OCI-LY7 (cell line): ENCODE results near the gene IGSF1.

Experiments used
- EZH2phosphoT487 ChIP-seq: fragments of 200-600 bp; sonication (generic); IDR thresholded peaks from 2 replicates; pipeline ENCODE4 v1.6.1; 2018; ENCODE audit warnings: low read depth, borderline replicate concordance, mild to moderate bottlenecking, mixed run types, antibody characterized with exemption, low read length, moderate library complexity, mixed read lengths
- TF ChIP-seq, protein P1 (sequence below): fragments of 200-600 bp; sonication (generic); conservative IDR thresholded peaks from 2 replicates; pipeline ENCODE4 v1.5.1; 2014; ENCODE audit warnings: mild to moderate bottlenecking, antibody characterized with exemption, low read length, moderate library complexity, mixed read lengths

DNA sequence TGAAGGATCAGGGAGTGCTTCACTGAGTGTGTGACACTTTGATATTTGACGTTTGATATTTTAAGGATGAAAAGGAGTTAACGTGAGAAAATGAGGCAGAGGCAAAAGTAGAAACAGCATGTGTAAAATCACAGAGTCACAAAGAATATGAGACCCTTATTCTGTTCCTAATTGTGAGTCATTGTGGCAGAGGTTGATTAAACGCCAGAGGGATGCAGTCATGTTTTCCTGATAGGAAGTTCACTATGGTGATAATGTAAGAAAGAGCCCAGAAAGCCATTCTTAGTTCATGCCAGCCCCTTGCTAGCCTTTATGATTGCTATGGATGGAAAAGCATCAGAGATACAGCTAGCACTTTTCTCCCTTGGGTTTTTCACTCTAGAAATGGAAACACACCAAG lies 33.5 kb upstream of the IGSF1 start:
- TF ChIP-seq, protein P1, sequence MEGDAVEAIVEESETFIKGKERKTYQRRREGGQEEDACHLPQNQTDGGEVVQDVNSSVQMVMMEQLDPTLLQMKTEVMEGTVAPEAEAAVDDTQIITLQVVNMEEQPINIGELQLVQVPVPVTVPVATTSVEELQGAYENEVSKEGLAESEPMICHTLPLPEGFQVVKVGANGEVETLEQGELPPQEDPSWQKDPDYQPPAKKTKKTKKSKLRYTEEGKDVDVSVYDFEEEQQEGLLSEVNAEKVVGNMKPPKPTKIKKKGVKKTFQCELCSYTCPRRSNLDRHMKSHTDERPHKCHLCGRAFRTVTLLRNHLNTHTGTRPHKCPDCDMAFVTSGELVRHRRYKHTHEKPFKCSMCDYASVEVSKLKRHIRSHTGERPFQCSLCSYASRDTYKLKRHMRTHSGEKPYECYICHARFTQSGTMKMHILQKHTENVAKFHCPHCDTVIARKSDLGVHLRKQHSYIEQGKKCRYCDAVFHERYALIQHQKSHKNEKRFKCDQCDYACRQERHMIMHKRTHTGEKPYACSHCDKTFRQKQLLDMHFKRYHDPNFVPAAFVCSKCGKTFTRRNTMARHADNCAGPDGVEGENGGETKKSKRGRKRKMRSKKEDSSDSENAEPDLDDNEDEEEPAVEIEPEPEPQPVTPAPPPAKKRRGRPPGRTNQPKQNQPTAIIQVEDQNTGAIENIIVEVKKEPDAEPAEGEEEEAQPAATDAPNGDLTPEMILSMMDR: no peak
- TF ChIP-seq EZH2phosphoT487: no peak
